ENCODE data around the gene ADO. TPM values are rescaled to one million over a fixed set of nuclear protein-coding genes. Genes with fewer than 3 reads are reported as not detected.
A peak's percentile ranks its signal among the peaks of the same experiment; 100 is the strongest.

Gene ADO
- total and polyA plus RNA-seq, 10 donors: 9.0 to 21.2 (median 18.2) TPM

DNA sequence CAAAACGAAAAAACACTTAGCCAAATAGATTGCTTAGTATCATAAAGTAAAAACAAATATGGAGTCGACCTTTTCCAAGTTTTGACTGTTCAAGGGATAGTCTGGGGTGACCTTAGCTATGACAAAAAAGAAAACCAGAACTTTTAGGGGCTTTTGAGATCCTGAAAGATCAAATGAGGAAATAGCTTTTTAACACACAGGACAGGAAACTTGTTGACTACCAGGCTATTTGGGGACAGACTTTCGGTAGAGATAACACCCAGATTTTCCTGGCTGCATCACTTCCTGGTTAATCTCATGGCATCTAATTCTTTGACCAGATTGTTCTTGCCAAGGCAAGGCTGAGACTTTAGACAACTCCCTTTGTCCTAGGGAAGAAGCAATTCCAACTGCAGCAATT, 46.1 kb downstream of the ADO start:
- TF ChIP-seq POLR2A (IDR thresholded peaks at IDR 0.05) (no peak), POLR2AphosphoS5 (IDR thresholded peaks at IDR 0.05) (no peak)
- TF ChIP-seq, protein P1, sequence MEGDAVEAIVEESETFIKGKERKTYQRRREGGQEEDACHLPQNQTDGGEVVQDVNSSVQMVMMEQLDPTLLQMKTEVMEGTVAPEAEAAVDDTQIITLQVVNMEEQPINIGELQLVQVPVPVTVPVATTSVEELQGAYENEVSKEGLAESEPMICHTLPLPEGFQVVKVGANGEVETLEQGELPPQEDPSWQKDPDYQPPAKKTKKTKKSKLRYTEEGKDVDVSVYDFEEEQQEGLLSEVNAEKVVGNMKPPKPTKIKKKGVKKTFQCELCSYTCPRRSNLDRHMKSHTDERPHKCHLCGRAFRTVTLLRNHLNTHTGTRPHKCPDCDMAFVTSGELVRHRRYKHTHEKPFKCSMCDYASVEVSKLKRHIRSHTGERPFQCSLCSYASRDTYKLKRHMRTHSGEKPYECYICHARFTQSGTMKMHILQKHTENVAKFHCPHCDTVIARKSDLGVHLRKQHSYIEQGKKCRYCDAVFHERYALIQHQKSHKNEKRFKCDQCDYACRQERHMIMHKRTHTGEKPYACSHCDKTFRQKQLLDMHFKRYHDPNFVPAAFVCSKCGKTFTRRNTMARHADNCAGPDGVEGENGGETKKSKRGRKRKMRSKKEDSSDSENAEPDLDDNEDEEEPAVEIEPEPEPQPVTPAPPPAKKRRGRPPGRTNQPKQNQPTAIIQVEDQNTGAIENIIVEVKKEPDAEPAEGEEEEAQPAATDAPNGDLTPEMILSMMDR (IDR thresholded peaks at IDR 0.05 in 8 of 11, conservative IDR thresholded peaks at IDR 0.05 in 3 of 11): no peak
- Histone ChIP-seq H3K27me3 (replicated peaks in 1 of 7) (no peaks in the 10 kb centered on the region), H3K9me3 (peaks cover 0 to 27% (median 18%) of the 10 kb centered on the region in 8 donors), H3K4me1 (peaks cover 4 to 56% (median 30%) of the 10 kb centered on the region in 6 donors), H3K36me3 (no peaks in the 10 kb centered on the region), H3K27ac (peak overlapping the region in 1 of 8 donors; percentile 29), H3K4me3 (no peak overlapping the region)
- DNase-seq: no peak
- intact Hi-C loops (cut with DNase I; ENCODE audit: low total_unique reads): no loop called here
- 26 to 33% (median 27%) methylated on average over 3 of the region's 3 CpGs for WGBS, 5 donors

DNA sequence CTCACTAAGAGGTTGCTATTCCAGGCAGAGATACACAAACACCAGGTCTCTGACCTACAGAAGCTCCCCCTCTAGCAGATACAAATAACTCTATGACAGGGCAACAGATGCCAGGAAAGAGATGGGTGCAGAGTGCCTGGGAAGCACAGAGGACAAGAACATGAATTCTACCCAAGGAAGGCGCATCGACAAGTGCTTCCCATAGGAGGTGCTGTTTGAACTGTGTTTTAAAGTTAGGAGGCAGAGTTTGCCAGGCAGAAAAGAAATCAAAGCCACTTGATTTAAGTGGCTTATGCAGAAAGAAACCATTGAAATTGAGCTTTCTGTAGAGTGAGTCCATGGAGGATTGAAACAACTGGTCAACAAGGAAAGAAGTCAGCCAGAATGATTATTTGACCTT, 46.9 kb downstream of the ADO start:
- TF ChIP-seq, protein P1 (IDR thresholded peaks at IDR 0.05 in 8 of 11, conservative IDR thresholded peaks at IDR 0.05 in 3 of 11): peak in 1 of 11 experiments; percentile 21
- TF ChIP-seq POLR2AphosphoS5 (IDR thresholded peaks at IDR 0.05): no peak
- Histone ChIP-seq H3K4me1 (peaks cover 4 to 60% (median 31%) of the 10 kb centered on the region in 6 donors), H3K4me3 (no peak overlapping the region), H3K27me3 (replicated peaks in 1 of 7) (no peaks in the 10 kb centered on the region), H3K27ac (no peak overlapping the region), H3K36me3 (no peaks in the 10 kb centered on the region), H3K9me3 (peaks cover 0 to 26% (median 18%) of the 10 kb centered on the region in 8 donors)
- intact Hi-C loops (cut with DNase I; ENCODE audit: low total_unique reads): no loop called here
- 48 to 92% (median 84%) methylated on average over 2 of the region's 2 CpGs for WGBS, 5 donors
- DNase-seq: no peak

DNA sequence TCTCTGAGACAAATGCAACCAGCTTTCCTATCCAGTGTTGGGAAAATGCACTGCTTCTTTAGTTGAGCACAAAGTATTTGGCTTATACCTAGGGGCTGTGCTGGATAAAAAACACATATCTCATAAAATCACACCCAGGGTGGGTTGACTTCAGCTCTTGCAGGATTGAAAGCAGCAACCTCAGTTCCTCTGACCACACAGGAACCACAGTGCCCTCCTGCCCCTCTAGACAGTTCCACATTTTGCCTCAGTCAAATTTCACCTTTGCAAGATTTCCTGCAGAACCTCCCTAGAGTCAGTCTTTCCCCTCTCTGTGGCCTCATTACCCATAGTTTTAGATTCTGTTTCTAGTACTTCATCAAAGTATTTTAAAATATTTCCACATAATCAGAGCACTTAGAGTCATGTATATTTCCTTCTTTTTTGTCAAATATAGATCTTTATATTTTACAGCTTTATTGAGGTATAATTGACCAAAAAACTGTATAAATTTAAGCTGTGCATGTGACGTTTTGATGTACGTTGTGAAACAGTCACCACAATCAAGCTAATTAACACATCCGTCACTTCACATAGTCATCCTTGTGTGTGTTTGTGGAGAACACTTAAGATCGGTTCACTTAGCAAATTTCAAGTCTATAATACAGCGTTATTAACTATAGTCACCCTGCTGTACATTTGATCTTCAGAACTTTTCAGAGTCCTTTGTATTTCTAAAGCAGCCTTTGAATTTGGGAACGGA, 48.6 kb downstream of the ADO start:
- no peak for DNase-seq
- peaks cover 0 to 9% (median 2%) of the 10 kb centered on the region in 8 donors for H3K9me3 ChIP-seq
- intact Hi-C loops (cut with DNase I; ENCODE audit: low total_unique reads): no loop called here
- no peaks in the 10 kb centered on the region for H3K36me3 ChIP-seq
- H3K27ac ChIP-seq: peak overlapping the region in 2 of 8 donors; percentile 3 to 37
- WGBS, 5 donors: 24 to 46% (median 33%) methylated on average over 6 of the region's 6 CpGs
- H3K27me3 ChIP-seq (replicated peaks in 1 of 7): no peaks in the 10 kb centered on the region
- TF ChIP-seq POLR2A (IDR thresholded peaks at IDR 0.05) (no peak), POLR2AphosphoS5 (IDR thresholded peaks at IDR 0.05) (no peak)
- TF ChIP-seq, protein P1 (IDR thresholded peaks at IDR 0.05 in 8 of 11, conservative IDR thresholded peaks at IDR 0.05 in 3 of 11): no peak
- peak overlapping the region in 1 of 8 donors; percentile 1 for H3K4me3 ChIP-seq
- peaks cover 4 to 69% (median 33%) of the 10 kb centered on the region in 6 donors for H3K4me1 ChIP-seq

DNA sequence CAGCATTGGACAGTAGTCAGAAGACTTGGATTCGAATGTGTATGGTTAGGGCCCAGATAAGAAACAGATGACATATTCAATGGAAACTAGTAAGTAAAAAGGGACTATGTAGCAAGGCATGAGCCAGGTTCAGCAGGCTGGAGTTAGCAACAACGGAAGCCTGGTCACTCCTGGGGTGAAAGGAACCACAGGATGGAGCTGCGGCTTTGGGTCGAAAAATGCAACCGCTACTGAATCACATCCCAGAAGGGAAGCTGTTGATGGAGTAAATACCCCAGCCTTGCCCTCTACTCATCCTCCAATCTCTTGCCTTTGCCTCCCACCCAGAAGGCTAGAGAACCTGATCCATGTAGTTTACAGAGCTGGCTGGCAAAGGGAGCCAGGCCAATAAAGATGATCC, 49.2 kb downstream of the ADO start:
- TF ChIP-seq, protein P1 (IDR thresholded peaks at IDR 0.05 in 8 of 11, conservative IDR thresholded peaks at IDR 0.05 in 3 of 11): no peak
- TF ChIP-seq POLR2AphosphoS5 (IDR thresholded peaks at IDR 0.05) (no peak), POLR2A (IDR thresholded peaks at IDR 0.05) (no peak)
- Histone ChIP-seq H3K4me3 (peak overlapping the region in 1 of 8 donors; percentile 1), H3K27me3 (replicated peaks in 1 of 7) (no peaks in the 10 kb centered on the region), H3K36me3 (no peaks in the 10 kb centered on the region), H3K4me1 (peaks cover 4 to 69% (median 33%) of the 10 kb centered on the region in 6 donors), H3K9me3 (peaks cover 0 to 3% (median 0%) of the 10 kb centered on the region in 8 donors), H3K27ac (peak overlapping the region in 2 of 8 donors; percentile 3 to 37)
- 28 to 48% (median 33%) methylated on average over 5 of the region's 5 CpGs for WGBS, 5 donors
- DNase-seq: no peak
- intact Hi-C loops (cut with DNase I; ENCODE audit: low total_unique reads): no loop called here
